NCI-H2081 treated with DMSO at 0.1 percent for 48 hours (cell line): Measurements from ENCODE around the gene TNFRSF19.

Experiments used
- DNase-seq: peaks from one replicate; lab custom pipeline; 2025; lab: John Stamatoyannopoulos, UW

The TNFRSF19 gene

GRCh38 chr13:23722726-23723453 lies 152.7 kb downstream of the TNFRSF19 start:
- DNase-seq = no peak

- no peak for DNase-seq
Measured at GRCh38 chr13:23723471-23723870, 153.3 kb downstream of the TNFRSF19 start.

- DNase-seq = no peak
Measured at GRCh38 chr13:23724196-23724970, 154.2 kb downstream of the TNFRSF19 start.
